ENCODE results near the gene AGBL1.

The AGBL1 gene

DNA sequence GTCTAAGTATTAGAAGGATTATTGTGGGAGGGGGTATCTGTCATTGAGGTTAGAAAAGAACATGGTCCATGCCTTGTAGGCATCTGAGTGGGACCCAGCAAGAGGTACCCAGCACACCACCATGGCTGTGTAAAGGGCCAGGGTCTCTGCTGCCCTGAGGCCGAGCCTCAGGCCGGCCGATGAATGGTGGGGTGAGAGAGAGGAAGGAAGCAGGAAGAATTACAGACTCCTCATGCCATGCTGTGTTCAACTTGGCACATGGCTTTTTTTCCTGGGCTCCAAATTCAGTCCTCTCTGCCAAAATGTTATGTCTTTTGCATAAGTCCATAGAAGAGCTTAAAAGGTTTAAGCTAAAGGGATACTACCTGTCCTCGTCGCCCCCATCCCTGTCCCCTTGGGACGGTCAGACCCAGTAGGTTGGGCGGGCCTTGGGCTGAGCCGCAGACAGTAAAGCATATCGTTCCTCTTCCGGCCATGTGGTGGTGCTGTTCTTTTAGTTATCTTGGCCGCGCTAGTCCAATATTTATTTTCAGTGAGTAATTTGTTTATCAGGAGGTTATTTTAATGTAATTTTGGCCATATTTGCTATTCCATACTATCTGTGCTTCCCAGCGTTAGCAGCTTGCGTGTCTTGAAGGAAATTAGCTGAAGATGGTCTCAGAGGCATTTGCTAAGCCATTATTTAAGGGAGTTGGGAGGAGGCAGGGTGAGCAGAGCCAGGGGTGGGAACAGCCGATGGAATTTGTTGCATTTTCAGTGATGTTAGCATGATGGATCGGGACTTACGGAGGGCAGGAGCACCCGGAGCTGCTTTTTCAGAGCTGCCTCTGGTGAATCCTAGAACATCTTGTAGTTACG lies 152.4 kb downstream of the AGBL1 start:
- Histone ChIP-seq H3K4me3 (ENCODE audit: low read depth in 1 of 2, low read length in 2 of 2) (no peak overlapping the region), H3K36me3 (ENCODE audit: insufficient read depth, low read length) (no peaks in the 10 kb centered on the region), H3K9me3 (ENCODE audit: insufficient read depth, low read length, severe bottlenecking) (no peaks in the 10 kb centered on the region), H3K27ac (ENCODE audit: low read length) (no peak overlapping the region), H3K79me2 (ENCODE audit: insufficient read depth, low read length) (no peaks in the 10 kb centered on the region), H3K9ac (ENCODE audit: low read depth, low read length) (no peak overlapping the region), H2AFZ (ENCODE audit: low read depth, low read length) (no peak overlapping the region), H3K27me3 (ENCODE audit: insufficient read depth, low read length, poor library complexity) (no peaks in the 10 kb centered on the region), H4K20me1 (ENCODE audit: insufficient read depth, low read length) (no peaks in the 10 kb centered on the region), H3K4me2 (ENCODE audit: insufficient read depth, low read length) (no peak overlapping the region), H3K4me1 (ENCODE audit: insufficient read depth, low read length) (no peaks in the 10 kb centered on the region)
- no peak for DNase-seq
- TF ChIP-seq, protein P1, sequence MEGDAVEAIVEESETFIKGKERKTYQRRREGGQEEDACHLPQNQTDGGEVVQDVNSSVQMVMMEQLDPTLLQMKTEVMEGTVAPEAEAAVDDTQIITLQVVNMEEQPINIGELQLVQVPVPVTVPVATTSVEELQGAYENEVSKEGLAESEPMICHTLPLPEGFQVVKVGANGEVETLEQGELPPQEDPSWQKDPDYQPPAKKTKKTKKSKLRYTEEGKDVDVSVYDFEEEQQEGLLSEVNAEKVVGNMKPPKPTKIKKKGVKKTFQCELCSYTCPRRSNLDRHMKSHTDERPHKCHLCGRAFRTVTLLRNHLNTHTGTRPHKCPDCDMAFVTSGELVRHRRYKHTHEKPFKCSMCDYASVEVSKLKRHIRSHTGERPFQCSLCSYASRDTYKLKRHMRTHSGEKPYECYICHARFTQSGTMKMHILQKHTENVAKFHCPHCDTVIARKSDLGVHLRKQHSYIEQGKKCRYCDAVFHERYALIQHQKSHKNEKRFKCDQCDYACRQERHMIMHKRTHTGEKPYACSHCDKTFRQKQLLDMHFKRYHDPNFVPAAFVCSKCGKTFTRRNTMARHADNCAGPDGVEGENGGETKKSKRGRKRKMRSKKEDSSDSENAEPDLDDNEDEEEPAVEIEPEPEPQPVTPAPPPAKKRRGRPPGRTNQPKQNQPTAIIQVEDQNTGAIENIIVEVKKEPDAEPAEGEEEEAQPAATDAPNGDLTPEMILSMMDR (IDR thresholded peaks at IDR 0.05; ENCODE audit: borderline replicate concordance, extremely low read depth, low read length, poor library complexity, severe bottlenecking): peak; percentile 48
- no peak for TF ChIP-seq EZH2 (IDR thresholded peaks at IDR 0.05; ENCODE audit: borderline replicate concordance, low read depth, low read length, severe bottlenecking)
- ATAC-seq (ENCODE audit: insufficient read depth, low read depth): peak; percentile 37; the same call in 1 of the 3 replicates

GRCh38 chr15:86235667-86236066 lies 156.0 kb downstream of the AGBL1 start:
- Histone ChIP-seq H3K4me3 (ENCODE audit: low read depth in 1 of 2, low read length in 2 of 2) (no peak overlapping the region), H3K4me2 (ENCODE audit: insufficient read depth, low read length) (no peak overlapping the region), H3K79me2 (ENCODE audit: insufficient read depth, low read length) (no peaks in the 10 kb centered on the region), H3K27ac (ENCODE audit: low read length) (no peak overlapping the region), H2AFZ (ENCODE audit: low read depth, low read length) (no peak overlapping the region), H3K9ac (ENCODE audit: low read depth, low read length) (no peak overlapping the region), H3K4me1 (ENCODE audit: insufficient read depth, low read length) (no peaks in the 10 kb centered on the region), H4K20me1 (ENCODE audit: insufficient read depth, low read length) (no peaks in the 10 kb centered on the region), H3K9me3 (ENCODE audit: insufficient read depth, low read length, severe bottlenecking) (no peaks in the 10 kb centered on the region), H3K27me3 (ENCODE audit: insufficient read depth, low read length, poor library complexity) (no peaks in the 10 kb centered on the region), H3K36me3 (ENCODE audit: insufficient read depth, low read length) (no peaks in the 10 kb centered on the region)
- no peak for DNase-seq
- TF ChIP-seq, protein P1 (IDR thresholded peaks at IDR 0.05; ENCODE audit: borderline replicate concordance, extremely low read depth, low read length, poor library complexity, severe bottlenecking): no peak
- no peak for TF ChIP-seq EZH2 (IDR thresholded peaks at IDR 0.05; ENCODE audit: borderline replicate concordance, low read depth, low read length, severe bottlenecking)
- no peak for ATAC-seq (ENCODE audit: insufficient read depth, low read depth)

- Histone ChIP-seq H3K36me3 (ENCODE audit: insufficient read depth, low read length) (no peaks in the 10 kb centered on the region), H3K4me3 (ENCODE audit: low read depth in 1 of 2, low read length in 2 of 2) (no peak overlapping the region), H3K27me3 (ENCODE audit: insufficient read depth, low read length, poor library complexity) (no peaks in the 10 kb centered on the region), H3K4me2 (ENCODE audit: insufficient read depth, low read length) (no peak overlapping the region), H3K9ac (ENCODE audit: low read depth, low read length) (no peak overlapping the region), H2AFZ (ENCODE audit: low read depth, low read length) (no peak overlapping the region), H3K9me3 (ENCODE audit: insufficient read depth, low read length, severe bottlenecking) (no peaks in the 10 kb centered on the region), H3K79me2 (ENCODE audit: insufficient read depth, low read length) (no peaks in the 10 kb centered on the region), H4K20me1 (ENCODE audit: insufficient read depth, low read length) (no peaks in the 10 kb centered on the region), H3K27ac (ENCODE audit: low read length) (no peak overlapping the region), H3K4me1 (ENCODE audit: insufficient read depth, low read length) (no peaks in the 10 kb centered on the region)
- TF ChIP-seq EZH2 (IDR thresholded peaks at IDR 0.05; ENCODE audit: borderline replicate concordance, low read depth, low read length, severe bottlenecking): no peak
- TF ChIP-seq, protein P1 (IDR thresholded peaks at IDR 0.05; ENCODE audit: borderline replicate concordance, extremely low read depth, low read length, poor library complexity, severe bottlenecking): no peak
- DNase-seq (no peak), ATAC-seq (ENCODE audit: insufficient read depth, low read depth) (no peak)
Measured at GRCh38 chr15:86236356-86237110, 156.9 kb downstream of the AGBL1 start.

Measured in DND-41 (cell line).